Activated naive CD4-positive, alpha-beta T cell treated with anti-CD3 and anti-CD28 coated beads, Interleukin-2, amount 50 U/mL, for 16 hours (primary cell): ENCODE results near the gene KRTAP1-4.
"Not testable (repeated sequence)": the region's sequence is repeated elsewhere in the genome, so short reads cannot be mapped to it uniquely, and the experiment has no call there.

Experiments
- DNase-seq: peaks from one replicate; pipeline ENCODE4 v3.0.0-alpha.2; 2020

KRTAP1-4 gene

DNA sequence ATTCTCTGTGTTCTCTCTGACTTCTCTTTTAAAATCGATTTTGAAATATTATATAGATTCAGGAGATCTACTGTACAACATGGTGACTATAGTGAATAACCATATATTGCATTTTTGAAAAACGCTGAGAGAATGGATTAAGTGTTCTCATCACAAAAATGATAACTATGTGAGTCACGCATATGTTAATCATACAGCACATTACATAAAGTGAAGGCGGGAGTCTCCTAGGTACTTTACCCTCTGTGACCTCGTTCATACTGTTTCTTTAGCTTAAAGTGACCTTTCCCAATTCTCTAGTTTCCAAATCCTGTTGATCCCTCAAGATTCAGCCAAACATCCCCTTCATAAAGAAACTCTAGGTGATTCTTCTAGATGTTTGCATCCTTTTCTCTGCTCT is 27.2 kb downstream of the KRTAP1-4 start:
- no peak for DNase-seq

DNA sequence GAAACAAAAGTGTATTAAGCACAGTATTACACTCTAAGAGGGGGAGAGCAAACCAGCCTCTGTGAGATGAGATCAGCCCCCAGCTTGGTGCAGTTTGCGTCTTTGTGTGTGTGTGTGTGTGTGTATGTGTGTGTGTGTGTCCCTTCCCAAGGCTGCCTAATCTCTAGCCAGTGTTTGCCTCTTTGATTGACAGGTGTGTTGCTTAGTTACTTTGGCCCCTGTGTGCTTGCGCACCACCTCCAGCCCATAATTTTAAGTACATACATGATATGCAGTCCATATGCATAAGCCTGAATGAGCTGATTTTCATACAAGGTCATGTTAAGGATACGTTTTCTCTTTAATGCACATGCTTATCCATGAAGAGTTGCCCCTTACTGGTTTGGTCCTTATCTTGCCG is 28.2 kb downstream of the KRTAP1-4 start:
- no peak for DNase-seq

DNA sequence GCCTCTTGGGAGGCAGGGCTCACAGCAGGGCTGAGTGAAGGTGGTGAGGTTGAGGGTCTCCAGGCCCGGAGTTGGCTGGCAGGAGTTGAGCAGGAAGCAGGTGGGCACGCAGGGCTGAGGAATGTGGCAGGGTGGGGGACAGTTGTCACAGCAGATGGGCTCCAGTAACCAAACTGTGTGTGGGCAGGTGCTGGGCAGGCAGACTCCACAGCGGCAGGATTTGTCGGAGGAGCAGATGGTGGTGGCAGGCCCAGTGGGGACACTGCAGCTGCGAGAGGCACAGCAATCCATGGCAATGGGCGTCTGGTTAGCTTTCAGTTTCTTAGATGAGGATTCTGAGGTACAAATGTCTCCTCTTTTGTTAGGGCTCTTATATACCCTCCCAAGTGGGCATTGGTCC is 30.4 kb downstream of the KRTAP1-4 start, which contains the start of gene KRTAP3-2:
Gene KRTAP3-2, minus strand, starts transcription at position 344 of the 400 bp plus-strand sequence. Its CDS starts 53 bp downstream, at position 291.
- not testable (repeated sequence) for DNase-seq

DNA sequence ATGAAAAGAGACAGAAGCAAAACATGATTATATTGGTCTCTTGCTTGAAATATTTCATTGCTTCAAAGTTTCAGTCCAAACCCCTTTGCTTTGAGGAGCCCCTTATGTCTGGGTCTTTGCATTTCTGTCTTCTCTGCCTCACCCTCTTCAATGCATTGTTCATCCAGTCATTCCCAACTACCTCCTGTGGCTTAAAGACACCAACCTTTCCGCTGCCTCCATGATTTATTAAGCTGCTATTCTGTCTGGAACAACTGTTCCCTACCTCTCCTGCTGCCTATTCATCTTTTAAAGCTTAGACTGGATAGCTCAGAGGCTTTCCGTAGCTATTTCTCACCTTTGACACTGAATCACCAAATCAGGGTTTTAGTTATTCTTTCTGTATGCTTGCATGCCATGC is 32.6 kb downstream of the KRTAP1-4 start:
- no peak for DNase-seq

DNA sequence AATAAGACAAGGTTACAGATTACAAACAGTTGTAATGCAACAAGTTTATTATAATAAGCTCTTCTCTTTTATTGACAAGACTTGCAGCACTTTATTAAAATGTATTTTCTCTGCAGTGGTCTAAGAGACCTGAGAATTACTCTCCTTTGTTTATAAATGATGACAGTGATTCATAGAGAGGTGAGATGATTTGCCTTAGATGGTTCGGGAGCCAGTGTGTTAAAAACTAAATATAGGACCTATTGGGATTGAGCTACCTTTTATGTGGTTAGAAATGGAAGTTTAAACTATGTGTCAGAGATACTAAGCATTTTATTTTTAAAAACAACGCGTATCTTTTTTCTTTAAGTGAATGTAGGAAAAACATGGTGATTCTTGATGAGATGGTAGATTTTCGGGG is 33.2 kb downstream of the KRTAP1-4 start:
- no peak for DNase-seq

DNA sequence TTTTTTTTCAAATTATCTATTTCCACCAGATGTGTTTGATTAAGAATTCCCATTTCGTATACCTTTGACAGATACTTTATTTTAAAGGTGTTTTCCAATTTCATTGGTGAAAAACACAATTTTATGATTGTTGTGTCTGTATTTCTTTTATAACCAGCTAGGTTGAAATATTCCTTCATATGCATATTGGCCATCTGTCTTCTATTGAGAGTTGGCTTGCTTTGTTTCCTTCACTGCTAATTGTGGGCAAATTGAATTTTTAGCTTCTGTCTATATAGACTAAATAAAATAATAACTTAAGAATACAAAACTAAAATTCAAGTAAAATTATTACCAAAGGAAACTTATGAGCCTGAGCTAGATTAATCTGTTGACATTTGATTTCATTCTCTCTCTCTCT is 34.9 kb downstream of the KRTAP1-4 start:
- DNase-seq: no peak

DNA sequence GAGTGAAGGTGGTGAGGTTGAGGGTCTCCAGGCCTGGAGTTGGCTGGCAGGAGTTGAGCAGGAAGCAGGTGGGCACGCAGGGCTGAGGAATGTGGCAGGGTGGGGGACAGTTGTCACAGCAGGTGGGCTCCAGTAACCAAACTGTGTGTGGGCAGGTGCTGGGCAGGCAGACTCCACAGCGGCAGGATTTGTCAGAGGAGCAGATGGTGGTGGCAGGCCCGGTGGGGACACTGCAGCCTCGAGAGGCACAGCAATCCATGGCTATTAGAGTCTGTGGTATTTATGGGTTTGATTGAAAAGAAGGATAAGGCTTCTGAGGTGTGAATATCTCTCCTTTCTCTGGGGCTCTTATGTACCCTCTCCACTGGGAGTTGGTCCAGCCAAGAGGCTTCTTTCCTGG is 36.2 kb downstream of the KRTAP1-4 start, which contains the start of gene KRTAP3-3:
Gene KRTAP3-3, minus strand, starts transcription at position 326 of the 400 bp plus-strand sequence. Its CDS starts 67 bp downstream, at position 259.
- no peak for DNase-seq

DNA sequence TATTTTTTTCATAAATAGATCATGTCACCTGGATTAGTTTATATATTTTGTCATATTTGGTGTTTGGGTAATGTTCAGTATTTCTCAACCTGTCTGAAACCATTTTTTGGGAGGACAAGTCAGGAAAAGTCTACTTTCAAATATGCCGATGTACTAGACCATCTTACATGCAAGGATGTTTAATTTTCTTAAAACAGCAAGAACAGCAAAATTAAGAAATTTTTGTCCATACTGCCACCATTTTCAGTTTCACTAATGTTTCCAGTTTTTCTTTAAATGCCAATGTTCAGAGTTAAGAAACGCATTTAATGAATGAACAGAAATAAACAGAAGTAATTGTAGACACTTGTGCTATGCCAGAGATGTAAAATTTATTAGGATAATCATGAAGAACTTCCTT is 36.9 kb downstream of the KRTAP1-4 start:
- DNase-seq: no peak

DNA sequence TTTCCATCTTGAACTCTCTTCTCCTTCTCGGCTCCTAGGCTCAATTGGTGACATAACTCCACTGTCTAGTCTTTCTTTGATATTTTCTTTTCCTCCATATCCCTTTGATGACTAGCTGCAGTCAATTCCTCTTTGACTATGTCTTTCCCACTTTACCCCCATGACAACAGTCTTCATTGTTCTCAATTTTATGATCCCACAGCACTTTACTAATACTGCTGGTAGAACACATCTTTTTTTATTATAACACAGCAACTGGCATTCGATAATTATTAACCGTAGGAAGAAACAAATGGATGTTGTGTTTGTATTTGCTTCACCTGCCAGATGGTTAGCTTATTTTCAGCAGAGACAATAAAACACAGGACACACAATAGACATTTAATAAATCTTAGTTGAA is 37.3 kb downstream of the KRTAP1-4 start:
- no peak for DNase-seq

DNA sequence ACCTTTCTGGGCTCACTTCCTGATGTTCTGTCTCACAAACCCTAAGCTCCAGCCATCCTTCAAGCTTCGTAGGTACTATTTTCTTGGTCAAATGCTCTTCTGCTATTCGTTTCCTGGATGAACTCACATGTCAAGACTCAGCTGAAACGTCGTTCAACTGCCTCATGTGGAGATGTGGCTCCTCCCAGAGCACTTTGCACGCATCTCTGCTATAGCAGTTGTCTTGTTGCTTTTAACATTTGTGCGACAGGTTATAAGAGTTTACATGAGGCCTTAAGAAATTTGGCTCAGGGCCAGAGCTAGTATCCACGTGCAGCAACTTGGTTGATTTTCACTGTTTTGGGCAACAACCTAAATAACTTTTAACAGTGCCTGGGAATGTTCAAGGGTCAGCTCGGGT is 43.1 kb downstream of the KRTAP1-4 start:
- no peak for DNase-seq

DNA sequence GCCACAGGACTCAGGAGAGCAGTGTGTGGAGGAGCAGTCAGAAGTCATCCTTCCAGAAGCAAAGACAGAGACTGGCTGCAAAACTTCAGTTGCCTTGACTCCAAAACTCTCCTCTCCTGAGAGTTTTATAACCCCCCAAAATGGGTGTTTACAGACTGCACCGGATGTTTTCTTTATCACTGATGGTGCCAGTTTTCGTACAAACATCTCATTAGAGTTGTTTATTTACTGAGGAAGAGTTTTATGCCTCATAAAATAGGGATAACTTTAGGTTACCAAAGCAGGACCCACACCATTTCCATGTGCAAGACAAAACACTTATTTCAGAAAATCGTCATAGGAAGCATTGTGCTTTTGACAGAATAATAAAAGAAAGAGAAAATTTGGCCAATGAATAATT is 45.8 kb downstream of the KRTAP1-4 start, which contains the start of gene KRT40:
Gene KRT40, minus strand, starts transcription at position 101 of the 400 bp plus-strand sequence. Its CDS starts 53 bp downstream, at position 48.
- no peak for DNase-seq

DNA sequence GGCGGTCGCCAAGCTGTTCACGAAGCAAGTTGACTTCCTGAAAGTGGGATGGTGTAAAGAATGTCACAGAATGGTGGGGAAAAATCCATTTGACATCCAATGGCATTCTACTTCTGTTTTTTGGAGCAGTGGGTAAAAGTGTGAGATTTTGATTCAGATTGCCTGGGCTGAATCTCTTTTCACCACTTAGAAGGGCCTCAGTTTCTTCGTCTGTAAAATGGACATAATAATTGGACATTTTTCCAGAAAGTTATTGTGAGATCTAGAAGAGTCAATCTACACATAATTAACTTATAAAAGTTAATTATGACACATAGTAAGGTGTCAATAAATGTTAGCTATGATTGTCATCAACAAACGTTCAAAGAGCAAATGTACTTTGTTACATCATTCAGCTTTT is 48.9 kb downstream of the KRTAP1-4 start:
- DNase-seq: no peak

DNA sequence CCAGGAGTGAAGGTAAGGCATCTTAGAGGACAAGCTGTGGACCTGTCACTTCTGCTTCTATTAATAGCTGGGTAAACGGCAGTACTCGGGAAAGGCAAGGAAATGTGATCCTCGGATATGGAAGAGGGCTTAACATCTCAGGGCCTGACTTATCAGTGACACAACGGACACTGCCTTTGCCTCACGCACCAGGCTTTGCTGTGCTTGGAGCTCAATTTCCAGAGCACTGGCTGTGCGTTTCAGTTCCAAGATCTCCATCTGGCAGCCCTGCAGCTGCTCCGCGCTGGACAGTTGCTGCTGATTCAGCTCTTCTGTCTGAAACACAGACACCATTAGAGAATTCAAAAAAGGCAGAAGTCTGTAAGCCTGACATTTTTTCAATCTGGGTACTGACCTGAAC is 49.4 kb downstream of the KRTAP1-4 start:
- no peak for DNase-seq

DNA sequence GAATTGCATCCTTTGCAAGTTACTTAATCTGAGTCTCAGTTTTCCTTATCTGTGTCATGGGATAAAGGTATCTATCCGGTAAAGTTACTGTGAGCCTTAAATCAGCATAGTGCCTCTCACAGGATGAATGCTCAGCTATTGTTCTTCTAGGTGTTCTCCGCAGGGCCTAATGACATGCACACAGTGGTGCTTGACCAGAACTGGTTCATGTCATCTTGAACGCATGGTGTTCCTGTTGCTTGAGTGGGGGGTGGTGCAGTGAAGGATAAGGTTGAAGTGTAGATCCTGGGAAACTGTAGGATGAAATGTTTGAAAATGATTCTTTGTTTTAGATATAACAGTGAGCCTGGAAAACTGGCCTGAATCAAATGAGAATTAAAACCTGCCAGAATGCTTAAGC is 49.9 kb downstream of the KRTAP1-4 start:
- no peak for DNase-seq
